Measurements from ENCODE around the gene CRHR1.
"Not testable (repeated sequence)": the region's sequence is repeated elsewhere in the genome, so short reads cannot be mapped to it uniquely, and the experiment has no call there.

The CRHR1 gene

GRCh38 chr17:45850011-45850410 lies 65.9 kb downstream of the CRHR1 start:
- DNase-seq: no peak

DNA sequence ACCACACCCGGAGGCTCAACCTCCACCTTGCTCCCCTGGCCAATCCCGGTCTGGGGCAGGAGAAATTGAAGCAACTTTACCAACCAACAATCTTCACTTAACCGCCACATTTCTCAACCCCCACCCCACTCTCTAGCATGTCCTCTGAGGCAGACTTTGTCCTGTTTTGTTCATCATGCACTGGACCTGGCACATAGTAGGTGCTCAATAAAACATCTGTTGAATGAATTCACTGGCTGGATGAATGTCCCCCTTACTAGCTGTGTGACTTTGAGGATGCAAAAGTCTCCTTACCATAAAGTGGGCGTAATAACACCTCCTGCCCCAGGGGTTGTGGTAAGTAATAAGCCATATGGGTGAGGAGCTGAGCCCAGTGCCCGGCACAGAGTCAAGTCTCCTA lies 66.3 kb downstream of the CRHR1 start:
- H3K27me3 Mint-ChIP-seq: peaks cover 35% of the 10 kb centered on the region
- H3K4me3 Mint-ChIP-seq: no peak overlapping the region
- no peak overlapping the region for H3K27ac Mint-ChIP-seq
- H3K4me1 Mint-ChIP-seq: no peaks in the 10 kb centered on the region
- no peaks in the 10 kb centered on the region for H3K9me3 Mint-ChIP-seq
- DNase-seq (no peak), ATAC-seq (no peak)

More at GRCh38 chr17:45850011-45850410, 65.9 kb downstream of the CRHR1 start:
- peaks cover 31% of the 10 kb centered on the region for H3K27me3 Mint-ChIP-seq
- no peak overlapping the region for H3K4me3 Mint-ChIP-seq
- no peaks in the 10 kb centered on the region for H3K4me1 Mint-ChIP-seq
- no peaks in the 10 kb centered on the region for H3K9me3 Mint-ChIP-seq
- peak; percentile 21 for ATAC-seq
- no peak overlapping the region for H3K27ac Mint-ChIP-seq

DNA sequence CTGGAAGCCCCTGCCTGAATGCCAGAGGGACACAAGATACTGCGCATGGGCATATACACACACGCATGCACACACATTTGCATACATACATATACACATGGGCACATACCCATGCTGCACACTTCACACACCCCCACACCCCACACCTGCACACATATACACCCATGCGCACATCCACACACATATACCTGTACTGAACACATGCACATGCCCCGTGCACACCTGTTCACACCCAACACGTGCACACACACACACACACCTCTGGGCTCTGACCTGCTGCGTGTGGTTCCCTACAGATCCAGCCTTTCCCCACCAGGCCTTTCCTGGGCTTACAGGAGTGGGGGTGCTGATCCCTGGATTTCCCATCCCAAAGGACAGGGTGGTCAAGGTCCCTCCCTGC lies 66.9 kb downstream of the CRHR1 start:
- H3K27ac Mint-ChIP-seq: no peak overlapping the region
- DNase-seq: no peak
- no peaks in the 10 kb centered on the region for H3K9me3 Mint-ChIP-seq
- ATAC-seq: peak; percentile 33
- no peak overlapping the region for H3K4me3 Mint-ChIP-seq
- H3K4me1 Mint-ChIP-seq: no peaks in the 10 kb centered on the region
- peaks cover 37% of the 10 kb centered on the region for H3K27me3 Mint-ChIP-seq

GRCh38 chr17:45851464-45851863 lies 67.3 kb downstream of the CRHR1 start:
- H3K9me3 Mint-ChIP-seq: no peaks in the 10 kb centered on the region
- H3K4me1 Mint-ChIP-seq: no peaks in the 10 kb centered on the region
- H3K27me3 Mint-ChIP-seq: peaks cover 37% of the 10 kb centered on the region
- H3K27ac Mint-ChIP-seq: no peak overlapping the region
- no peak overlapping the region for H3K4me3 Mint-ChIP-seq
- no peak for DNase-seq
- no peak for ATAC-seq

DNA sequence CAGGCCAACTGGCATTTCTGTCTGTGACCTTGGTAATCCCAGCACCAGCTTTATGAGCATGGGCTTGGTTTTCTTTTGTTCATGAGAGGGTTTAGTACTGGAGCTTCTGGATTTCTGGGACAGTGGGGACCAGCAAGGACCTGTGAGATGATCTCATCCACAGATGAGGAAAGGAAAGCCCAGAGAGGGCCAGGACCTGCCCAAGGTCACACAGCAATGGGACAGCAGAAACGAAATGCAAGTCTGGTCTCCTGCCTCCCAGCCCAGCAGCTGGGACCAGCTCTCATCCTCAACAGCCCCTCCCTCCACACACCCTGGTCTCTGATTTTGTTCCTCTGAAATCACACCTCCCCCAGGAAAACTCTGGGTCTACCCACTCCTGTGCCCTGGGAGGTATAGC lies 67.8 kb downstream of the CRHR1 start:
- ATAC-seq: no peak
- DNase-seq: no peak
- H3K9me3 Mint-ChIP-seq: no peaks in the 10 kb centered on the region
- no peak overlapping the region for H3K27ac Mint-ChIP-seq
- H3K27me3 Mint-ChIP-seq: peaks cover 37% of the 10 kb centered on the region
- no peak overlapping the region for H3K4me3 Mint-ChIP-seq
- H3K4me1 Mint-ChIP-seq: no peaks in the 10 kb centered on the region

DNA sequence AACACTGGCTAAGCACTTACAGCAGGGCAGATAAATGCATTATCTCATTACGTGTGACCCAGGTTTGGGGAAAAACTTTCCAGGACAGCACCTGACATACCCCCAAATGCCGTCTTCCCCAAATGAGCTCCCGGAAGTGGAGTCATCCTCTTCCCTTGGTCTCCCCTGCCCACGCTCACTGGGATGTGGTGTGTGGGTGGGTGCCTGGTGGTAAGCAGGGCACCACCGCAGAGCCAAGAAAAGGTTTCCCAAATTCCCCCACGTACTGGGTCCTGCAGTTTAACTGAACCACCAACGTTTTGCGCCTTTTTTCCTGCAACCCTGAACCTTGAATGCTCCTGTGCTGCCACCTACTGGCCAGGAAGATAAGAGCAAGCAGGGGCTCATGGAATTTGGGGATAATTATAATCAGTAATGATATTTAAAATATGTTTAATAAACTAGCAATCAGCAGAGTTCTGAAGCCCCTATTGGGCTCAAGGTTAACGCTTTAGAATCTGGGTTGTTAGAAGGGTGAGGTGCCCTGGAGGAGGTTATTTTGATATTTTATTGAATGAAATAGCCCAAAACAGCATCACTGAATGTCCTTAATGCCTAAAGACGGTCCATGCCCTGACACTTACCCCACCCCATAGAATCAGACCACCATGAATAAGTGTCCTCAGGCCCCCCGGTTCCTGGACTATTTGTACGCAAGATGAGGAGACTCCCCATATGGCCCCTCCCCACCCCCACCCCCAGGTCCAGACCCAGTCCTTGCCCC lies 68.6 kb downstream of the CRHR1 start:
- DNase-seq (peak; percentile 49 to 60), ATAC-seq (peak; percentile 41)
- Mint-ChIP-seq H3K4me1 (no peaks in the 10 kb centered on the region), H3K27ac (no peak overlapping the region), H3K4me3 (no peak overlapping the region), H3K27me3 (peaks cover 39% of the 10 kb centered on the region), H3K9me3 (no peaks in the 10 kb centered on the region)

- ATAC-seq (no peak), DNase-seq (no peak)
- H3K4me1 Mint-ChIP-seq: no peaks in the 10 kb centered on the region
- H3K27me3 Mint-ChIP-seq: peaks cover 52% of the 10 kb centered on the region
- no peak overlapping the region for H3K27ac Mint-ChIP-seq
- no peaks in the 10 kb centered on the region for H3K9me3 Mint-ChIP-seq
- H3K4me3 Mint-ChIP-seq: no peak overlapping the region
Observed at GRCh38 chr17:45854209-45854608, 70.1 kb downstream of the CRHR1 start.

- Mint-ChIP-seq H3K27me3 (peaks cover 64% of the 10 kb centered on the region), H3K9me3 (no peaks in the 10 kb centered on the region), H3K27ac (no peak overlapping the region)
Observed at GRCh38 chr17:45855691-45856336, 71.7 kb downstream of the CRHR1 start.

GRCh38 chr17:45857977-45858708 lies 74.0 kb downstream of the CRHR1 start:
- ATAC-seq (no peak), DNase-seq (no peak)
- peaks cover 54% of the 10 kb centered on the region for H3K27me3 Mint-ChIP-seq
- H3K27ac Mint-ChIP-seq: no peak overlapping the region
- no peaks in the 10 kb centered on the region for H3K9me3 Mint-ChIP-seq
- H3K4me3 Mint-ChIP-seq: no peak overlapping the region
- H3K4me1 Mint-ChIP-seq: no peaks in the 10 kb centered on the region

More at GRCh38 chr17:45855691-45856336, 71.7 kb downstream of the CRHR1 start:
- ATAC-seq: no peak
- DNase-seq: no peak
- Mint-ChIP-seq H3K4me3 (no peak overlapping the region), H3K4me1 (no peaks in the 10 kb centered on the region)

DNA sequence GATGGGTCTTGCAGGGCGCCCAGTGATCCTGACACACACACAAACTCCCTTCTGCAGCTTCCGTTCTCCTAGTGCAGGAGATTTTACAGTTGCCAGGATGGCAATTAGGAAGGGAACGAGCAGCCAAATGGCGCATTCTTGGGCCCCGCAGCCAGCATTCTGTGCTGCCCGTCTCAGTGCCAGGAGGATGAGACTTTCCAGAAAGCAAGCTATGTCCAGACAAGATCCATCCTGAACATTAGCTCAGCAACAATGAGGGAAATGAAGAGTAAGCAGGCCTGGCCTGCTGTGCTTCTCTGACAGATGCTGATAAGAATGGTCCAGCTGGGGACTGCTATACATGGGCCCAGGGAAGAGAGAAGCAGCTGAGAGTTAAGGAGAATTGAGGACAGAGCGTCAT lies 77.0 kb downstream of the CRHR1 start:
- peaks cover 62% of the 10 kb centered on the region for H3K27me3 Mint-ChIP-seq
- no peaks in the 10 kb centered on the region for H3K4me1 Mint-ChIP-seq

DNA sequence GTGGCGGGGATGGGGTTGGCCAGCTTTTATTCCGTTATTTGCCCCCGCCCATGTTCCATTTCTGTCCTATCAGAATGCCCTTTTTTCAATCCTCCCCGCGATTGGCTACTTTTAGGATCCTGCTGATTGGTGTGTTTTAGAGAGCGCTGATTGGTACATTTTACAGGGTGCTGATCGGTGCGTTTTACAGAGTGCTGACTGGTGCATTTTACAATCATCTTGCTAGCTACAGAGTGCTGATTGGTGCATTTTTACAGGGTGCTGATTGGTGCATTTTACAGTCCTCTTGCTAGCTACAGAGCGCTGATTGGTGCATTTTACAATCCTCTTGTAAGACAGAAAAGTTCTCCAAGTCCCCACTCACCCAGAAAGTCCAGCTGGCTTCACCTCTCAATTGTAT lies 78.0 kb downstream of the CRHR1 start:
- not testable (repeated sequence) for H3K4me3 Mint-ChIP-seq, DNase-seq, ATAC-seq, H3K27ac Mint-ChIP-seq, H3K9me3 Mint-ChIP-seq, H3K4me1 Mint-ChIP-seq
- H3K27me3 Mint-ChIP-seq: peaks cover 62% of the 10 kb centered on the region

More for the DNA sequence above, 77.0 kb downstream of the CRHR1 start:
- H3K4me3 Mint-ChIP-seq: no peak overlapping the region
- no peaks in the 10 kb centered on the region for H3K9me3 Mint-ChIP-seq
- no peak overlapping the region for H3K27ac Mint-ChIP-seq
- ATAC-seq: no peak
- no peak for DNase-seq

DNA sequence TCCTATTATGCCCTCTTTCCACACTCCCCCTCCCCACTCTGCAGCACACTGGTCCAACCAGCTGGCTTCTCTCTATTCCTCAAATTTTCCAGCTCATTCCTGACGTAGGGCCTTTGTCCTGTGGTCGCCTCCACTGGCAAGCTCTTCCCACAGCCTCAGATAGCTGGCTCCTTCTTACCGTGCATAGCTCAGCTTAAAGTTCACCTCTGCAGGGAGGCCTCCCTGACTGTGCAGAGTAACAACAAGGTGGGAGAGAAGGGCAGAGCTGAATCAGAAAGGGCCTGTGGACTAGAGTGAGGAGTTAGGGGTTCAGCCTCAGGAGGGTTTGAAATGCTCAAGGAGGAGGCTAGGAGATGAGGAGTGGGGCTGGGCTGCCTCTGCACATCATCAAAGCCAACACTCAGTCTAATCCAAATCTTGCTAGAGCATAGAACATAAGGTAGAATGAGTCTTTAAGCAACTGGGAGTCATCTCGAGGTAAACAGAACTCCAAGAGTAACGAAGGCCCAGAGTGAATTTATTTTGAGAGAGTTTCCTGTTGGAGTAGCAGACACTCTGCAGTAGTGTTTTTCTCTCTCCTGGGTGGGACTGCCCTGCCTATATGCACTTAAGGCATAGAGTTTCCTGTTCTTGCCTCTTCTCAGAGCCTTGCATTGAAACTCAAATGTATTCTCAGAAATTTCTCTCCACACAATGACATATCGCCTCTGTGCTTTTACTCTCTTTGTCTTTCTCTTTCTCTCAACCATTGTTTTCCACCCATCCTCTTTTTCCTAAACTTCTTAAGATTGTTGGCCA lies 79.9 kb downstream of the CRHR1 start:
- no peak for DNase-seq
- H3K27me3 Mint-ChIP-seq: peaks cover 48% of the 10 kb centered on the region
- ATAC-seq: no peak
- H3K4me3 Mint-ChIP-seq: no peak overlapping the region
- no peaks in the 10 kb centered on the region for H3K9me3 Mint-ChIP-seq
- H3K27ac Mint-ChIP-seq: peak overlapping the region in 1 of 2 donors; percentile 6
- peaks cover 6% of the 10 kb centered on the region for H3K4me1 Mint-ChIP-seq

DNA sequence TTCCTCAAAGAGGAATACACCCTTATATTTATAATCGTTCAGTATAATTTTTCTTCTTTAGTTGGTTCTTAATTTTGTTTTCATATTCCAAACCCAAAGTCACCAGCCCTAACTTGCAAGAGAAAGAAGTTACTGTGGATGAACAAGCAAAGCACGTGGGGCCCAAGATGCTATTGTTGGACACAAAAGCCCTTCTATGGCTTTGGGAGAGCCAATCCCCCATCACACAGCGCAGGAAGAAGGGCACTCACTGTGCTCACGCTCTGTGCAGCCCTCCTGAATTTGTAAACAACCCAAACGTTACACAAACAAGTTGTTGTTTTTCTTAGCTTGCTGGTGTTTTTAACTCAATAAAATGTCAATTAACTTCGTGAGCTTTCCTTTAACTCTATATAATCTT lies 83.1 kb downstream of the CRHR1 start:
- no peak overlapping the region for H3K27ac Mint-ChIP-seq
- ATAC-seq (no peak), DNase-seq (no peak)
- no peak overlapping the region for H3K4me3 Mint-ChIP-seq
- peaks cover 27% of the 10 kb centered on the region for H3K27me3 Mint-ChIP-seq
- H3K4me1 Mint-ChIP-seq: peaks cover 11% of the 10 kb centered on the region
- H3K9me3 Mint-ChIP-seq: no peaks in the 10 kb centered on the region

DNA sequence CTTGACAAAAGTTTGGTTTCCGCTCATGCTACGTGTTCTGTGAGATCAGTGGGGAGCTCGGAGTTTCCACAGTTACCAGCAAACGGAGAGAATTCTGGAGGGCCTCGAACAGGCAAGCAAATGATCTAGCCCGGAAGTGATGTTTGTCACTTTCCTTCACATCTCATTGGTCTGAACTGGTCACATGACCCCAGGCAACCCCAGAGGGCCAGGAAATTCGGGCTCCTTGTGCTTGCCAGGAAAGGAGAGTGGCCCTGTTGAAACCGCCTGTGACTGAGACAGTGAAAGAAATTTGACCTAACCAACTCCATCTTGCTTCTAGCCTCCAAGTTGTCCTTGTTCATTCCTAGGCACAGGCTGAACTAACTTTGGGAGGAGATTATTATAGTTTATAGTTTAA lies 83.6 kb downstream of the CRHR1 start:
- no peak overlapping the region for H3K27ac Mint-ChIP-seq
- H3K9me3 Mint-ChIP-seq: no peaks in the 10 kb centered on the region
- no peak overlapping the region for H3K4me3 Mint-ChIP-seq
- ATAC-seq: no peak
- H3K27me3 Mint-ChIP-seq: peaks cover 27% of the 10 kb centered on the region
- DNase-seq: no peak
- peaks cover 11% of the 10 kb centered on the region for H3K4me1 Mint-ChIP-seq

- H3K4me3 Mint-ChIP-seq: no peak overlapping the region
- peaks cover 27% of the 10 kb centered on the region for H3K27me3 Mint-ChIP-seq
- H3K4me1 Mint-ChIP-seq: peaks cover 14% of the 10 kb centered on the region
- no peaks in the 10 kb centered on the region for H3K9me3 Mint-ChIP-seq
- ATAC-seq (no peak), DNase-seq (no peak)
- peak overlapping the region in 1 of 2 donors; percentile 41 for H3K27ac Mint-ChIP-seq
Observed at GRCh38 chr17:45868276-45868675, 84.2 kb downstream of the CRHR1 start.
